GM12878 (cell line): Measurements from ENCODE around the gene HADH. TPM values are rescaled to one million over a fixed set of nuclear protein-coding genes. Genes with fewer than 3 reads are reported as not detected.
"Not testable (repeated sequence)": the region's sequence is repeated elsewhere in the genome, so short reads cannot be mapped to it uniquely, and the experiment has no call there.

Source experiments
- ATAC-seq: fragments of 200-7000 bp; cut with Tn5 transposase; 3 replicates; pipeline ENCODE4 v1.9.1; 2020; ENCODE audit warnings: mild to moderate bottlenecking, moderate library complexity
- BruUV-seq: library from RNA; stranded (reverse); fragments of 400-500 nt; replicated peaks from 2 replicates; lab custom pipeline; 2021; lab: Mats Ljungman, UMichigan
- CTCF ChIA-PET: fragments of 300-600 bp; sonication (Branson Sonifier 250); formaldehyde crosslinking; extraction: SDS; loops from one replicate; lab custom pipeline; 2021; ENCODE audit warnings: inconsistent platforms; lab: Yijun Ruan, JAX
- POLR2A ChIA-PET: fragments of 350-600 bp; formaldehyde crosslinking; extraction: SDS; loops from one replicate; lab custom pipeline; 2021; ENCODE audit warnings: inconsistent platforms; lab: Charles Lee
- RAD21 ChIA-PET: fragments of 300-600 bp; sonication (Branson Sonifier 250); formaldehyde crosslinking; loops from one replicate; lab custom pipeline; 2023; ENCODE audit warnings: antibody characterized with exemption; ENCODE audit not compliant: unreplicated experiment; lab: Charles Lee
- SMC1A ChIA-PET: fragments of 300-600 bp; sonication (Branson Sonifier 250); formaldehyde crosslinking; loops from one replicate; lab custom pipeline; 2023; ENCODE audit not compliant: unreplicated experiment, uncharacterized antibody; lab: Charles Lee
- DNase-seq: peaks from one replicate; pipeline ENCODE4 v3.0.0-alpha.2; 2011; ENCODE audit warnings: low read depth, low spot score
- FAIRE-seq: peaks from 3 replicates; lab custom pipeline; 2011; peaks lifted over from hg19 to GRCh38; lab: Jason Lieb, UNC
- H2AFZ ChIP-seq: 2 replicates; pipeline ENCODE4 v1.6.0; 2011; ENCODE audit warnings: low read depth, low read length, control low read depth; ENCODE audit not compliant: control insufficient read depth
- H3K27ac ChIP-seq: 2 replicates; pipeline ENCODE4 v1.5.1; 2011; ENCODE audit warnings: control low read depth; ENCODE audit not compliant: control insufficient read depth, insufficient read depth
- H3K27me3 ChIP-seq, 2 experiments: replicated peaks in 1 of 2; 2 replicates each; pipeline versions ENCODE4 v1.6.0 to v1.6.1; 2011; ENCODE audit warnings: low read length in 1 of 2; ENCODE audit not compliant: control insufficient read depth in 2 of 2, insufficient read depth in 2 of 2
- H3K36me3 ChIP-seq, 2 experiments: 2 replicates each; pipeline ENCODE4 v1.5.1; 2011; ENCODE audit warnings: low read length in 1 of 2; ENCODE audit not compliant: control insufficient read depth in 2 of 2, insufficient read depth in 2 of 2
- H3K4me1 ChIP-seq: 2 replicates; pipeline ENCODE4 v1.6.1; 2011; ENCODE audit warnings: mild to moderate bottlenecking, low read length, moderate library complexity, mixed read lengths; ENCODE audit not compliant: control insufficient read depth, insufficient read depth
- H3K4me2 ChIP-seq: 2 replicates; pipeline ENCODE4 v1.6.0; 2011; ENCODE audit warnings: control low read depth; ENCODE audit not compliant: control insufficient read depth, insufficient read depth
- H3K4me3 ChIP-seq: fragments of 200-600 bp; sonication (generic); 2 replicates; pipeline ENCODE4 v1.5.1; 2016
- H3K79me2 ChIP-seq: 2 replicates; pipeline ENCODE4 v1.6.0; 2011; ENCODE audit warnings: low read length; ENCODE audit not compliant: control insufficient read depth, insufficient read depth
- H3K9ac ChIP-seq: 2 replicates; pipeline ENCODE4 v1.8.0; 2011; ENCODE audit warnings: low read length, control low read depth, mixed read lengths; ENCODE audit not compliant: control insufficient read depth, insufficient read depth
- H3K9me3 ChIP-seq: replicated peaks from 3 replicates; pipeline ENCODE4 v1.5.1; 2011; ENCODE audit warnings: mild to moderate bottlenecking, low read length; ENCODE audit not compliant: control insufficient read depth, insufficient read depth
- H4K20me1 ChIP-seq: 2 replicates; pipeline ENCODE4 v1.6.0; 2011; ENCODE audit not compliant: control insufficient read depth, insufficient read depth
- BACH1 ChIP-seq: fragments of 450-650 bp; IDR thresholded peaks from 2 replicates; pipeline ENCODE4 v1.6.1; 2017; ENCODE audit warnings: mild to moderate bottlenecking, borderline replicate concordance
- CEBPB ChIP-seq, 2 experiments: fragments of 150-350 bp in 1 of 2; IDR thresholded peaks; 2 replicates each; pipeline ENCODE4 v1.6.1; 2012 to 2014; ENCODE audit warnings: low read depth in 2 of 2, low read length in 2 of 2, borderline replicate concordance in 1 of 2, inconsistent platforms in 1 of 2
- CREB1 ChIP-seq: IDR thresholded peaks from 2 replicates; pipeline ENCODE4 v1.6.1; 2012; ENCODE audit warnings: low read depth, mild to moderate bottlenecking, inconsistent platforms
- EGR1 ChIP-seq, 2 experiments: IDR thresholded peaks; 1 replicate in 1 of 2; 2 replicates in 1 of 2; pipeline ENCODE4 v1.6.1; 2011 to 2012; ENCODE audit warnings: low read depth in 2 of 2, low read length in 2 of 2, borderline replicate concordance in 1 of 2, mild to moderate bottlenecking in 1 of 2, moderate library complexity in 1 of 2
- IKZF2 ChIP-seq, 2 experiments: fragments of 450-650 bp; IDR thresholded peaks; 2 replicates each; pipeline ENCODE4 v1.6.1; 2017; ENCODE audit warnings: mild to moderate bottlenecking in 2 of 2, moderate library complexity in 2 of 2
- JUND ChIP-seq: IDR thresholded peaks from 2 replicates; pipeline ENCODE4 v1.6.1; 2012; ENCODE audit warnings: low read depth, mild to moderate bottlenecking, low read length, improper control_type of control experiment, moderate library complexity
- LARP7 ChIP-seq: fragments of 450-650 bp; IDR thresholded peaks from 2 replicates; pipeline ENCODE4 v1.6.1; 2017; ENCODE audit warnings: mild to moderate bottlenecking
- ZNF24 ChIP-seq: fragments of 450-650 bp; IDR thresholded peaks from 2 replicates; pipeline ENCODE4 v1.6.1; 2017; ENCODE audit warnings: antibody characterized with exemption, mild to moderate bottlenecking
- WGBS: methylation state at CpG from one replicate; pipeline ENCODE4 v1.1.6; 2016; ENCODE audit warnings: low lambda C conversion rate; ENCODE audit not compliant: insufficient replicate concordance, insufficient coverage; ENCODE audit errors: missing lambda C conversion rate; 5-methylcytosine and 5-hydroxymethylcytosine counted together
- in situ Hi-C: fragments of 300-500 bp; cut with MboI; formaldehyde crosslinking; loops from 9 replicates; pipeline ENCODE4 v1.14.3; 2018; ENCODE audit warnings: mixed read lengths
- intact Hi-C: fragments of 100-400 bp; cut with micrococcal nuclease; formaldehyde crosslinking; loops from one replicate; pipeline ENCODE4 v1.14.2; 2022; ENCODE audit not compliant: unreplicated experiment
- polyA plus RNA-seq, 11 experiments: library from polyadenylated mRNA; depleted of rRNA in 4 of 11; unstranded in 6 of 11; stranded (reverse) in 5 of 11; fragments of >200 nt; fragmentation: Nextera tagmentation in 4 of 11; fragmentation: Illumina TruSeq in 1 of 11; extraction: Ambion mirVana in 4 of 11; extraction: Trizol in 1 of 11; gene quantifications; 1 replicate in 1 of 11; 2 replicates in 10 of 11; pipeline versions ENCODE4 v1.2.1 to v1.2.3, GENCODE V29; 2011 to 2016; ENCODE audit warnings: inconsistent platforms in 2 of 11, missing spikeins in 2 of 11, low read depth in 1 of 11
- total RNA-seq, 4 experiments: library from RNA; depleted of rRNA in 3 of 4; stranded (reverse); fragments of >200 nt in 3 of 4; fragmentation: Illumina TruSeq in 1 of 4; extraction: Trizol in 1 of 4; gene quantifications; 2 replicates each; pipeline versions ENCODE4 v1.2.1 to v1.2.3, GENCODE V29; 2013 to 2021
- TF ChIP-seq, protein P1 (sequence below): fragments of 450-650 bp; IDR thresholded peaks from 2 replicates; pipeline ENCODE4 v1.6.1; 2018; ENCODE audit warnings: borderline replicate concordance, mild to moderate bottlenecking; ENCODE audit not compliant: partially characterized antibody
- TF ChIP-seq, protein P2 (sequence below): IDR thresholded peaks from 2 replicates; pipeline ENCODE4 v1.6.1; 2012; ENCODE audit warnings: improper control_type of control experiment, low read depth, low read length; ENCODE audit not compliant: insufficient replicate concordance

HADH gene
- total and polyA plus RNA-seq, 10 of the 15 experiments (the other 5 are each of a cell fraction or from before 2014, with no cell fraction given): 20.3 to 97.9 (median 76.6) TPM

DNA sequence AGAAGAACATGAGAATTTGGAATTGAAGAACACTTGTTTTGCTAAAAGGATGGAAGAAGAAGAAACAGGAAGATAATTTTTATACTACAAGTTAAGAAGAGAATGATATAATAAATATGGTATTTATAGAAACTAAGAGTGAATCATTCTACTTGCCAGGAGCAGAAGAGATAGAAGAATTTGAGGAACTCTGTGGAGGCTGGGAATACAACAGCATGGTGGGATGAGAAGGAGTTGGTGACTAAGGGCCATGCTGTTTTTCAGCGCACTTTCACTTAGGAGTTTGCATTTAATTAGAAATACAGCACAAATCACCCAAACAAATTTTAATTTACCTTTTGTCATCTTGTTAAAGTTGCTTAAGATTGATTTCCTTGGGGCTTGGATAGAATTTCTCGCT is 20.5 kb downstream of the HADH start (continued):
- TF ChIP-seq, protein P1, sequence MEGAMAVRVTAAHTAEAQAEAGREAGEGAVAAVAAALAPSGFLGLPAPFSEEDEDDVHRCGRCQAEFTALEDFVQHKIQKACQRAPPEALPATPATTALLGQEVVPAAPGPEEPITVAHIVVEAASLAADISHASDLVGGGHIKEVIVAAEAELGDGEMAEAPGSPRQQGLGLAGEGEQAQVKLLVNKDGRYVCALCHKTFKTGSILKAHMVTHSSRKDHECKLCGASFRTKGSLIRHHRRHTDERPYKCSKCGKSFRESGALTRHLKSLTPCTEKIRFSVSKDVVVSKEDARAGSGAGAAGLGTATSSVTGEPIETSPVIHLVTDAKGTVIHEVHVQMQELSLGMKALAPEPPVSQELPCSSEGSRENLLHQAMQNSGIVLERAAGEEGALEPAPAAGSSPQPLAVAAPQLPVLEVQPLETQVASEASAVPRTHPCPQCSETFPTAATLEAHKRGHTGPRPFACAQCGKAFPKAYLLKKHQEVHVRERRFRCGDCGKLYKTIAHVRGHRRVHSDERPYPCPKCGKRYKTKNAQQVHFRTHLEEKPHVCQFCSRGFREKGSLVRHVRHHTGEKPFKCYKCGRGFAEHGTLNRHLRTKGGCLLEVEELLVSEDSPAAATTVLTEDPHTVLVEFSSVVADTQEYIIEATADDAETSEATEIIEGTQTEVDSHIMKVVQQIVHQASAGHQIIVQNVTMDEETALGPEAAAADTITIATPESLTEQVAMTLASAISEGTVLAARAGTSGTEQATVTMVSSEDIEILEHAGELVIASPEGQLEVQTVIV: no peak
- no peak for TF ChIP-seq IKZF2 (IDR thresholded peaks at IDR 0.05)
- no peak for TF ChIP-seq JUND
- TF ChIP-seq CREB1: no peak
- TF ChIP-seq, protein P2, sequence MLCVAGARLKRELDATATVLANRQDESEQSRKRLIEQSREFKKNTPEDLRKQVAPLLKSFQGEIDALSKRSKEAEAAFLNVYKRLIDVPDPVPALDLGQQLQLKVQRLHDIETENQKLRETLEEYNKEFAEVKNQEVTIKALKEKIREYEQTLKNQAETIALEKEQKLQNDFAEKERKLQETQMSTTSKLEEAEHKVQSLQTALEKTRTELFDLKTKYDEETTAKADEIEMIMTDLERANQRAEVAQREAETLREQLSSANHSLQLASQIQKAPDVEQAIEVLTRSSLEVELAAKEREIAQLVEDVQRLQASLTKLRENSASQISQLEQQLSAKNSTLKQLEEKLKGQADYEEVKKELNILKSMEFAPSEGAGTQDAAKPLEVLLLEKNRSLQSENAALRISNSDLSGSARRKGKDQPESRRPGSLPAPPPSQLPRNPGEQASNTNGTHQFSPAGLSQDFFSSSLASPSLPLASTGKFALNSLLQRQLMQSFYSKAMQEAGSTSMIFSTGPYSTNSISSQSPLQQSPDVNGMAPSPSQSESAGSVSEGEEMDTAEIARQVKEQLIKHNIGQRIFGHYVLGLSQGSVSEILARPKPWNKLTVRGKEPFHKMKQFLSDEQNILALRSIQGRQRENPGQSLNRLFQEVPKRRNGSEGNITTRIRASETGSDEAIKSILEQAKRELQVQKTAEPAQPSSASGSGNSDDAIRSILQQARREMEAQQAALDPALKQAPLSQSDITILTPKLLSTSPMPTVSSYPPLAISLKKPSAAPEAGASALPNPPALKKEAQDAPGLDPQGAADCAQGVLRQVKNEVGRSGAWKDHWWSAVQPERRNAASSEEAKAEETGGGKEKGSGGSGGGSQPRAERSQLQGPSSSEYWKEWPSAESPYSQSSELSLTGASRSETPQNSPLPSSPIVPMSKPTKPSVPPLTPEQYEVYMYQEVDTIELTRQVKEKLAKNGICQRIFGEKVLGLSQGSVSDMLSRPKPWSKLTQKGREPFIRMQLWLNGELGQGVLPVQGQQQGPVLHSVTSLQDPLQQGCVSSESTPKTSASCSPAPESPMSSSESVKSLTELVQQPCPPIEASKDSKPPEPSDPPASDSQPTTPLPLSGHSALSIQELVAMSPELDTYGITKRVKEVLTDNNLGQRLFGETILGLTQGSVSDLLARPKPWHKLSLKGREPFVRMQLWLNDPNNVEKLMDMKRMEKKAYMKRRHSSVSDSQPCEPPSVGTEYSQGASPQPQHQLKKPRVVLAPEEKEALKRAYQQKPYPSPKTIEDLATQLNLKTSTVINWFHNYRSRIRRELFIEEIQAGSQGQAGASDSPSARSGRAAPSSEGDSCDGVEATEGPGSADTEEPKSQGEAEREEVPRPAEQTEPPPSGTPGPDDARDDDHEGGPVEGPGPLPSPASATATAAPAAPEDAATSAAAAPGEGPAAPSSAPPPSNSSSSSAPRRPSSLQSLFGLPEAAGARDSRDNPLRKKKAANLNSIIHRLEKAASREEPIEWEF: no peak
- TF ChIP-seq CEBPB (IDR thresholded peaks at IDR 0.05; ENCODE audit: borderline replicate concordance in 1 of 2, low read depth in 2 of 2, low read length in 2 of 2): no peak
- TF ChIP-seq EGR1 (IDR thresholded peaks at IDR 0.05; ENCODE audit: borderline replicate concordance in 1 of 2, low read depth in 2 of 2, low read length in 2 of 2): no peak
- no peak for TF ChIP-seq ZNF24
- no peak for TF ChIP-seq LARP7
- no peak for TF ChIP-seq BACH1
- TF ChIP-seq, all 136 proteins: peak for 0

DNA sequence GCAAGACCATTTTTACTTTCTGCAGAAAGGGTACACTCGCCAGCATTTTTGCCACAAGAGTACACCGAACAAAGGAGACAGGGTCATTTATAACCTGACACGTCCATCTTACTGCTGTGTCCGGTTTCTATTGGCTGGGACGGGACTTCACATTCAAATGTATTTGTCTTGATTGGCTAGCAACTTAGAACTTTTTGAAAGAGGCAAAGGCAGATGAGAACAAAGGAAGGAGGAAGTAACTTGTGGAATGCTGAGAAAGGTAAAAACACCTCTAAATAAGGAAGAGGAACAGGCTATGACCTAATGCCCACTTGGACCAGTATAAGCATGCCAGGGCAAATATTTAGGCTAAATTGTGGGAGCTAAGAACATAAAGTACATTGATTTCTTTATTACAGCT is 22.7 kb downstream of the HADH start:
- H3K4me2 ChIP-seq, H3K27ac ChIP-seq, CTCF ChIA-PET, RAD21 ChIA-PET, H3K27me3 ChIP-seq, H3K79me2 ChIP-seq, intact Hi-C loops, DNase-seq, H3K9ac ChIP-seq, H3K4me1 ChIP-seq, POLR2A ChIA-PET, H3K9me3 ChIP-seq, FAIRE-seq, SMC1A ChIA-PET, in situ Hi-C loops, ATAC-seq, H4K20me1 ChIP-seq, H2AFZ ChIP-seq, H3K4me3 ChIP-seq, BruUV-seq: not testable (repeated sequence)
- 98% methylated on average over 5 of the region's 5 CpGs for WGBS
- peaks cover 3 to 10% of the 10 kb centered on the region in 2 experiments; a peak in 3 of 4 replicates for H3K36me3 ChIP-seq
